Psoas muscle (tissue), 8 donors: ENCODE data around the gene ARHGEF28. TPM values are rescaled to one million over a fixed set of nuclear protein-coding genes. Genes with fewer than 3 reads are reported as not detected.

Experiments used
- ATAC-seq, 4 donors: fragments of 200-7000 bp; cut with Tn5 transposase; one replicate each; pipeline ENCODE4 v1.9.1; 2020; ENCODE audit warnings: moderate library complexity in 3 of 4, mild to moderate bottlenecking in 2 of 4
- DNase-seq, 2 donors: peaks; one replicate each; pipeline ENCODE4 v3.0.0-alpha.2; 2020
- H3K27ac ChIP-seq: fragments of 200-600 bp; one replicate; pipeline ENCODE4 v1.8.0; 2022
- H3K27me3 ChIP-seq, 3 donors: fragments of 200-600 bp in 1 of 3; one replicate each; pipeline versions ENCODE4 v1.6.1 to v1.8.0; 2013 to 2022; ENCODE audit warnings: low read length in 2 of 3, mild to moderate bottlenecking in 2 of 3, moderate library complexity in 1 of 3; ENCODE audit not compliant: insufficient read depth in 3 of 3
- H3K36me3 ChIP-seq, 2 donors: fragments of 200-600 bp in 1 of 2; one replicate each; pipeline versions ENCODE4 v1.6.1 to v1.8.0; 2013 to 2022; ENCODE audit warnings: low read depth in 1 of 2, mild to moderate bottlenecking in 1 of 2, moderate library complexity in 1 of 2; ENCODE audit not compliant: insufficient read depth in 1 of 2
- H3K4me1 ChIP-seq: fragments of 200-600 bp; one replicate; pipeline ENCODE4 v1.8.0; 2022
- H3K4me3 ChIP-seq: fragments of 200-600 bp; one replicate; pipeline ENCODE4 v1.8.0; 2022; ENCODE audit warnings: mild to moderate bottlenecking
- H3K9me3 ChIP-seq: fragments of 200-600 bp; one replicate; pipeline ENCODE4 v1.8.0; 2022
- CTCF ChIP-seq: fragments of 200-600 bp; IDR thresholded peaks from one replicate; pipeline ENCODE4 v1.8.0; 2022; ENCODE audit warnings: antibody characterized with exemption
- WGBS, 3 donors: extraction: QIAGEN DNeasy Blood & Tissue Kit; methylation state at CpG; one replicate each; pipeline versions ENCODE4 v1.1.6 to v1.1.7; 2013; 5-methylcytosine and 5-hydroxymethylcytosine counted together
- intact Hi-C, 2 donors: fragments of 100-400 bp; cut with DNase I; formaldehyde crosslinking; loops; one replicate each; pipeline versions ENCODE4 v1.11.0 to v1.14.2; 2022
- polyA plus RNA-seq, 3 donors: library from polyadenylated mRNA; stranded (reverse); fragments of 200-250 nt; gene quantifications; one replicate each; pipeline ENCODE4 v1.2.3, GENCODE V29; 2013
- total RNA-seq, 4 donors: library from RNA; stranded (reverse); fragmentation: NEBNext Ultra II Directional in 2 of 4; extraction: Animal tissue kit (Norgen Biotek cat#: 25700) in 2 of 4; gene quantifications; one replicate each; pipeline versions ENCODE4 v1.2.1 to v1.2.4, GENCODE V29; 2021 to 2023
- donor health status: healthy with polysubstance abuse.
- donor health status: DM: no; HTN: no; CAD: no; lungs with moderate emphysema.
- donor health status: Bipolar disorder and iron deficiency.
- donor health status: healthy.
- donor health status: DM: yes; HTN: yes; CAD: no.
- donor health status: DM: no; HTN: no; CAD: no.
- donor health status: DM: no; HTN: no; CAD: no.
- donor health status: DM: yes; HTN: yes; CAD: no.

ARHGEF28 gene
- total and polyA plus RNA-seq, 7 donors: 0.39 to 1.3 (median 1.00) TPM

GRCh38 chr5:73694089-73694488 lies 68.1 kb downstream of the ARHGEF28 start:
- 57 to 63% (median 61%) methylated on average over 2 of the region's 2 CpGs for WGBS, 3 donors
- intact Hi-C loops: loop anchor here in 1 of 2 donors (5.0 kb wide), 1 partner anchor 102 kb away; no protein-coding TSS in a partner anchor
- Histone ChIP-seq H3K4me3 (no peak overlapping the region), H3K9me3 (no peaks in the 10 kb centered on the region), H3K27ac (no peak overlapping the region), H3K27me3 (no peaks in the 10 kb centered on the region), H3K4me1 (no peaks in the 10 kb centered on the region), H3K36me3 (no peaks in the 10 kb centered on the region)
- DNase-seq (no peak), ATAC-seq (no peak)
- no peak for TF ChIP-seq CTCF

- Histone ChIP-seq H3K4me1 (no peaks in the 10 kb centered on the region), H3K36me3 (no peaks in the 10 kb centered on the region), H3K4me3 (no peak overlapping the region), H3K27me3 (no peaks in the 10 kb centered on the region), H3K9me3 (no peaks in the 10 kb centered on the region), H3K27ac (no peak overlapping the region)
- intact Hi-C loops: no loop called here
- WGBS, 3 donors: 75 to 82% (median 77%) methylated on average over 3 of the region's 3 CpGs
- ATAC-seq (no peak), DNase-seq (no peak)
- no peak for TF ChIP-seq CTCF
Measured at GRCh38 chr5:73698011-73698410, 72.0 kb downstream of the ARHGEF28 start.

GRCh38 chr5:73701566-73701965 lies 75.6 kb downstream of the ARHGEF28 start:
- DNase-seq (no peak), ATAC-seq (no peak)
- H3K4me1 ChIP-seq: no peaks in the 10 kb centered on the region
- TF ChIP-seq CTCF: no peak
- 53 to 60% (median 56%) methylated on average over 3 of the region's 3 CpGs for WGBS, 3 donors
- no peak overlapping the region for H3K4me3 ChIP-seq
- H3K36me3 ChIP-seq: no peaks in the 10 kb centered on the region
- intact Hi-C loops: no loop called here
- no peaks in the 10 kb centered on the region for H3K27me3 ChIP-seq
- no peak overlapping the region for H3K27ac ChIP-seq
- no peaks in the 10 kb centered on the region for H3K9me3 ChIP-seq

- intact Hi-C loops: no loop called here
- ATAC-seq: no peak
Measured at GRCh38 chr5:73702534-73702933, 76.5 kb downstream of the ARHGEF28 start.

More at GRCh38 chr5:73702534-73702933, 76.5 kb downstream of the ARHGEF28 start:
- Histone ChIP-seq H3K9me3 (no peaks in the 10 kb centered on the region), H3K4me1 (no peaks in the 10 kb centered on the region), H3K27ac (no peak overlapping the region), H3K4me3 (no peak overlapping the region), H3K36me3 (no peaks in the 10 kb centered on the region), H3K27me3 (no peaks in the 10 kb centered on the region)
- no peak for DNase-seq
- no peak for TF ChIP-seq CTCF
- 64 to 73% (median 65%) methylated on average over 1 of the region's 1 CpG for WGBS, 3 donors
